ENCODE results near the gene ZBTB7C. TPM values are rescaled to one million over a fixed set of nuclear protein-coding genes. Genes with fewer than 3 reads are reported as not detected.
"Not testable (repeated sequence)": the region's sequence is repeated elsewhere in the genome, so short reads cannot be mapped to it uniquely, and the experiment has no call there.

The ZBTB7C gene
- total RNA-seq, 6 experiments from 2014 or later, result not detected

DNA sequence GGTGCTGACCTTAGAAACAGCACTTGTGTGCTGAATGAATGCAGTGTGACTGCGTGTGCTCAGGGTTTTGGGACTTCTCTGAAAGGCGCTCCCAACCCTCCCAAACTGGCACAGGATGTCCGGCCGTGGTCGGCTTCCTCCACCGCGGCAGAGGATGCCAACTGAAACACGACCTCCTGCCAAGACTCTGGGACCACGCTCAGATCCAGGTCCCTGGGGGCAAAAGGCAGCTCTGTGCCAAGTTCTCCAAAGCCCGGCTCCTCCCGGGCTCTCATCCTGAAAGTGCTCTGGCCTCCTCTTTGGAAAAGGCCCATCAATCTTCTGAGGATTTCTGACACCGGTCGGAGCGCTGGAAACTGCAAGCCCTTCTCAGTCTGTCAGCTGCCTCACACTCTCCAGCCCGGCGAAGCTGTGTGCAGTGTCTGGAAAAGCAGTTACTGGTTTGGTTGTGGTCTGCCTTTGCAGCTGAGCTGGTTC lies 32.3 kb upstream of the ZBTB7C start:
- Mint-ChIP-seq H3K36me3 (ENCODE audit: low read depth) (no peaks in the 10 kb centered on the region), H3K9me3 (no peaks in the 10 kb centered on the region), H3K4me1 (ENCODE audit: low read depth) (no peaks in the 10 kb centered on the region)

DNA sequence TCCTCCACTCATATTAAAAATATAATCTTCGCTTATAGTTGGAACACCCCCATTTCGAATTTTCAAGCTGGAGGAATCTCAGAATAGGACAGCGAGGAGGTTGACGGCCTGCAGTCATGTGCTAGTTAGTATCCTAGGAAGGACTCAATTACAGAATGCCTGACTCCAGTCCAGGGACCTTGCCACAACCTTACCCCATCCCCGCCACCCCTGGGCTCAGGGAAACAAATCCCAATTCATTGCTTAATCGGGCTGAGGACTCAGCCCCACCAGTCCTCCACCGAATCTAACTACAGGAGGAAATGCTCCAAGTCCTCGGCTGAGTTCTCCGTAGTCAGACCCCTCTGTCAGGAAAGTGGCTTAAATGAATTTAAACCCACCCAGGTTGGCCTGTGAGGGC lies 31.7 kb upstream of the ZBTB7C start:
- no peak overlapping the region for H3K27ac Mint-ChIP-seq
- no peak overlapping the region for H3K4me3 Mint-ChIP-seq
- H3K4me1 Mint-ChIP-seq (ENCODE audit: low read depth), result no peaks in the 10 kb centered on the region
- DNase-seq, result no peak
- H3K9me3 Mint-ChIP-seq, result no peaks in the 10 kb centered on the region
- TF ChIP-seq, protein P1, sequence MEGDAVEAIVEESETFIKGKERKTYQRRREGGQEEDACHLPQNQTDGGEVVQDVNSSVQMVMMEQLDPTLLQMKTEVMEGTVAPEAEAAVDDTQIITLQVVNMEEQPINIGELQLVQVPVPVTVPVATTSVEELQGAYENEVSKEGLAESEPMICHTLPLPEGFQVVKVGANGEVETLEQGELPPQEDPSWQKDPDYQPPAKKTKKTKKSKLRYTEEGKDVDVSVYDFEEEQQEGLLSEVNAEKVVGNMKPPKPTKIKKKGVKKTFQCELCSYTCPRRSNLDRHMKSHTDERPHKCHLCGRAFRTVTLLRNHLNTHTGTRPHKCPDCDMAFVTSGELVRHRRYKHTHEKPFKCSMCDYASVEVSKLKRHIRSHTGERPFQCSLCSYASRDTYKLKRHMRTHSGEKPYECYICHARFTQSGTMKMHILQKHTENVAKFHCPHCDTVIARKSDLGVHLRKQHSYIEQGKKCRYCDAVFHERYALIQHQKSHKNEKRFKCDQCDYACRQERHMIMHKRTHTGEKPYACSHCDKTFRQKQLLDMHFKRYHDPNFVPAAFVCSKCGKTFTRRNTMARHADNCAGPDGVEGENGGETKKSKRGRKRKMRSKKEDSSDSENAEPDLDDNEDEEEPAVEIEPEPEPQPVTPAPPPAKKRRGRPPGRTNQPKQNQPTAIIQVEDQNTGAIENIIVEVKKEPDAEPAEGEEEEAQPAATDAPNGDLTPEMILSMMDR (IDR thresholded peaks at IDR 0.05), result no peak
- no peaks in the 10 kb centered on the region for H3K36me3 Mint-ChIP-seq (ENCODE audit: low read depth)
- H3K27me3 Mint-ChIP-seq (ENCODE audit: insufficient read depth), result peaks cover 45% of the 10 kb centered on the region

More for the DNA sequence above, 32.3 kb upstream of the ZBTB7C start:
- Mint-ChIP-seq H3K27ac (no peak overlapping the region), H3K27me3 (ENCODE audit: insufficient read depth) (peaks cover 45% of the 10 kb centered on the region), H3K4me3 (no peak overlapping the region)
- no peak for DNase-seq
- TF ChIP-seq, protein P1 (IDR thresholded peaks at IDR 0.05), result no peak

DNA sequence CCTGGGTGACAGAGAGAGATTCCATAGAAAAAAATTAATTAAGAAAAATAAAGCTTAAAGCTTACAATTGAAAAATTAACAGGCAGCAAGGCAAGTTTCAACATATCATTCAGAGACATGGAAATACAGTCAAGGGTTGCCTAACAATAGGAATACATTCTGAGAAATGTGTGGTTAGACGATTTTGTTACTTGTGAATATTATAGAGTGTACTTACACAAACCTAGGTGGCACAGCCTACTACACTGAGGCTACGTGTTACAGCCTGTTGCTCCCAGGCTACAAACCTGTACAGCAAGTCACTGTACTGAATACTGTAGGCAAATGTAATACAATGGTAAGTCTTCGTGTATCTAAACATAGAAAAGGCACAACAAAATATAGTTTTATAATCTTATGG lies 27.7 kb upstream of the ZBTB7C start:
- peaks cover 43% of the 10 kb centered on the region for H3K27me3 Mint-ChIP-seq (ENCODE audit: insufficient read depth)

DNA sequence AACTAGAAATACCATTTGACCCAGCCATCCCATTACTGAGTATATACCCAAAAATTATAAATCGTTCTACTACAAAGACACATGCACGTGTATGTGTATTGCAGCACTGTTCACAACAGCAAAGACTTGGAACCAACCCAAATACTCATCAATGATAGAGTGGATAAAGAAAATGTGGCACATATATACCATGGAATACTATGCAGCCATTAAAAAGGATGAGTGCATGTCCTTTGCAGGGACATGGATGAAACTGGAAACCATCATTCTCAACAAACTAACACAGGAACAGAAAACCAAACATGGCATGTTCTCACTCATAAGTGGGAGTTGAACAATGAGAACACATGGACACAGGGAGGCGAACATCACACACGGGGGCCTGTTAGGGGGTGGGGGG lies 25.2 kb upstream of the ZBTB7C start:
- H3K4me3 Mint-ChIP-seq; DNase-seq; H3K36me3 Mint-ChIP-seq (ENCODE audit: low read depth); H3K9me3 Mint-ChIP-seq; H3K4me1 Mint-ChIP-seq (ENCODE audit: low read depth); H3K27ac Mint-ChIP-seq: not testable (repeated sequence)
- peaks cover 35% of the 10 kb centered on the region for H3K27me3 Mint-ChIP-seq (ENCODE audit: insufficient read depth)

More for the DNA sequence above, 27.7 kb upstream of the ZBTB7C start:
- H3K4me3 Mint-ChIP-seq, result no peak overlapping the region
- H3K27ac Mint-ChIP-seq, result no peak overlapping the region
- H3K9me3 Mint-ChIP-seq, result no peaks in the 10 kb centered on the region
- H3K36me3 Mint-ChIP-seq (ENCODE audit: low read depth), result no peaks in the 10 kb centered on the region
- DNase-seq, result no peak
- TF ChIP-seq, protein P1 (IDR thresholded peaks at IDR 0.05), result no peak
- H3K4me1 Mint-ChIP-seq (ENCODE audit: low read depth), result no peaks in the 10 kb centered on the region

DNA sequence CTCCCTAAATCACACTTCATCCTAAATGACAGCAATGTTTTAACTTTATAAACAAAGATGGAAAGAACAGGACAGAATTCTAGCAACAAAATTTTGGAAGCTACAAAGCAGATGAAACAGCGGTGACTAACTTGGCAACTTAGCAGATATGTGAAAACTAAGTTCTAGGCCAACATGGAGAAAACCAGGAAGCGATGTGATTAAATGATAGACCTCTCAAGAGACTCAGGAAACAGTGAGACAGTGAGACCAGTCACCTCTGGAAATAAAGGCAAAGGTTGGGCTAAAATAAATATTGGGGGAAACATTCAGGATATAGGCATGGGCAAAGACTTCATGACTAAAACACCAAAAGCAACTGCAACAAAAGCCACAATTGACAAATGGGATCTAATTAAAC lies 24.4 kb upstream of the ZBTB7C start:
- Mint-ChIP-seq H3K36me3 (ENCODE audit: low read depth) (no peaks in the 10 kb centered on the region), H3K27me3 (ENCODE audit: insufficient read depth) (peaks cover 32% of the 10 kb centered on the region), H3K4me1 (ENCODE audit: low read depth) (no peaks in the 10 kb centered on the region), H3K27ac (no peak overlapping the region), H3K9me3 (no peaks in the 10 kb centered on the region), H3K4me3 (no peak overlapping the region)
- TF ChIP-seq, protein P1 (IDR thresholded peaks at IDR 0.05), result no peak
- DNase-seq, result no peak

DNA sequence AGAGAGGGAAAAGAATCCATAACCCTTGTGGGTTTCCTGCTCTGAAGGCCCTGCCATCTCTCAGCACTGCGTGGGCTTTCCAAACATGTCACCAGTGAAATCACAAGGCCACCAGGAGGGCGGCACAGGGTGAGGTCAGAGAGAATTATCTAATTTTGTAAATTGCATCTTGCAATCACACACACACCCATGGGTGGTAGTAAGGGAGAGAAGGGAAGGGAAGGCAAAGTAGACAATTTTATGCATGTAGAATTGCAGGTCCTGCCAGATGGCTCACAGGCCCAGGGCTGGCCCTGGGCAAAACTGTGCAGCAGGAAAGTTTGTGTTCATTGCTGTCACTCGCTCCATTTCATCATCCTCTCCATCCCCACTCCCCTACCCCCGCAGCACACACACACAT lies 21.0 kb upstream of the ZBTB7C start:
- no peaks in the 10 kb centered on the region for H3K9me3 Mint-ChIP-seq
- TF ChIP-seq, protein P1 (IDR thresholded peaks at IDR 0.05), result no peak
- DNase-seq, result no peak
- no peaks in the 10 kb centered on the region for H3K36me3 Mint-ChIP-seq (ENCODE audit: low read depth)
- H3K4me1 Mint-ChIP-seq (ENCODE audit: low read depth), result no peaks in the 10 kb centered on the region
- H3K27ac Mint-ChIP-seq, result no peak overlapping the region
- no peak overlapping the region for H3K4me3 Mint-ChIP-seq
- H3K27me3 Mint-ChIP-seq (ENCODE audit: insufficient read depth), result peaks cover 31% of the 10 kb centered on the region

Data from HFFc6 (cell line).